Uterus (tissue), 2 donors: ENCODE measurements around the gene RGL1.

Source experiments
- CTCF ChIP-seq, 4 experiments: fragments of 200-600 bp in 2 of 4; fragments of 450-650 bp in 2 of 4; sonication (generic) in 2 of 4; IDR thresholded peaks; one replicate each; pipeline ENCODE4 v1.5.1; 2016 to 2019; ENCODE audit warnings: antibody characterized with exemption in 4 of 4, mild to moderate bottlenecking in 2 of 4, moderate library complexity in 1 of 4
- POLR2A ChIP-seq, 2 donors: fragments of 450-650 bp; IDR thresholded peaks; one replicate each; pipeline ENCODE4 v1.6.1; 2016; ENCODE audit warnings: antibody characterized with exemption in 2 of 2, mild to moderate bottlenecking in 1 of 2, moderate library complexity in 1 of 2

GRCh38 chr1:183937611-183938010 is 132.7 kb downstream of the RGL1 start:
- TF ChIP-seq POLR2A (IDR thresholded peaks at IDR 0.05) (no peak), CTCF (IDR thresholded peaks at IDR 0.05) (no peak)
